ENCODE data around the gene DPAGT1. TPM values are rescaled to one million over a fixed set of nuclear protein-coding genes. Genes with fewer than 3 reads are reported as not detected.

The DPAGT1 gene
- total and polyA plus RNA-seq, 9 donors, result 11.8 to 35.0 (median 30.3) TPM

- DNase-seq, result no peak
- H3K4me1 ChIP-seq (ENCODE audit: control insufficient read depth, insufficient read depth, low read length), result peaks cover 5% of the 10 kb centered on the region
- no peaks in the 10 kb centered on the region for H3K9me3 ChIP-seq (replicated peaks; ENCODE audit: control insufficient read depth, low read depth, low read length)
- WGBS (ENCODE audit: insufficient coverage), result 50% methylated on average over 1 of the region's 5 CpGs
- peaks cover 49% of the 10 kb centered on the region for H3K36me3 ChIP-seq (ENCODE audit: control insufficient read depth, insufficient read depth, low read length)
- no peak overlapping the region for H3K4me3 ChIP-seq (ENCODE audit: low read length)
- no peaks in the 10 kb centered on the region for H3K27me3 ChIP-seq (ENCODE audit: control insufficient read depth, insufficient read depth, low read length)
- no peak overlapping the region for H3K27ac ChIP-seq (ENCODE audit: low read length)
Observed at GRCh38 chr11:119116601-119117000, 14.9 kb upstream of the DPAGT1 start.

GRCh38 chr11:119116235-119116594 lies 14.6 kb upstream of the DPAGT1 start:
- Histone ChIP-seq H3K4me1 (ENCODE audit: control insufficient read depth, insufficient read depth, low read length) (peaks cover 5% of the 10 kb centered on the region), H3K9me3 (replicated peaks; ENCODE audit: control insufficient read depth, low read depth, low read length) (no peaks in the 10 kb centered on the region), H3K4me3 (ENCODE audit: low read length) (no peak overlapping the region), H3K36me3 (ENCODE audit: control insufficient read depth, insufficient read depth, low read length) (peaks cover 53% of the 10 kb centered on the region), H3K27ac (ENCODE audit: low read length) (no peak overlapping the region), H3K27me3 (ENCODE audit: control insufficient read depth, insufficient read depth, low read length) (no peaks in the 10 kb centered on the region)
- DNase-seq, result no peak
- 86% methylated on average over 8 of the region's 10 CpGs for WGBS (ENCODE audit: insufficient coverage)

GRCh38 chr11:119115484-119116234 lies 14.0 kb upstream of the DPAGT1 start:
- Histone ChIP-seq H3K4me1 (ENCODE audit: control insufficient read depth, insufficient read depth, low read length) (peaks cover 2% of the 10 kb centered on the region), H3K27me3 (ENCODE audit: control insufficient read depth, insufficient read depth, low read length) (no peaks in the 10 kb centered on the region), H3K9me3 (replicated peaks; ENCODE audit: control insufficient read depth, low read depth, low read length) (no peaks in the 10 kb centered on the region), H3K4me3 (ENCODE audit: low read length) (no peak overlapping the region), H3K36me3 (ENCODE audit: control insufficient read depth, insufficient read depth, low read length) (peaks cover 59% of the 10 kb centered on the region), H3K27ac (ENCODE audit: low read length) (peak overlapping the region; percentile 29)
- 59% methylated on average over 15 of the region's 24 CpGs for WGBS (ENCODE audit: insufficient coverage)
- peak; percentile 75 for DNase-seq

GRCh38 chr11:119114351-119114750 lies 12.7 kb upstream of the DPAGT1 start:
- H3K9me3 ChIP-seq (replicated peaks; ENCODE audit: control insufficient read depth, low read depth, low read length), result no peaks in the 10 kb centered on the region
- no peaks in the 10 kb centered on the region for H3K27me3 ChIP-seq (ENCODE audit: control insufficient read depth, insufficient read depth, low read length)
- no peaks in the 10 kb centered on the region for H3K4me1 ChIP-seq (ENCODE audit: control insufficient read depth, insufficient read depth, low read length)
- WGBS (ENCODE audit: insufficient coverage), result no CpG with 5 or more reads among the region's 5 CpGs
- no peak for DNase-seq
- H3K36me3 ChIP-seq (ENCODE audit: control insufficient read depth, insufficient read depth, low read length), result peaks cover 68% of the 10 kb centered on the region
- H3K27ac ChIP-seq (ENCODE audit: low read length), result no peak overlapping the region
- H3K4me3 ChIP-seq (ENCODE audit: low read length), result no peak overlapping the region

GRCh38 chr11:119113716-119114115 lies 12.1 kb upstream of the DPAGT1 start:
- Histone ChIP-seq H3K27ac (ENCODE audit: low read length) (no peak overlapping the region), H3K36me3 (ENCODE audit: control insufficient read depth, insufficient read depth, low read length) (peaks cover 68% of the 10 kb centered on the region), H3K4me1 (ENCODE audit: control insufficient read depth, insufficient read depth, low read length) (peaks cover 4% of the 10 kb centered on the region), H3K27me3 (ENCODE audit: control insufficient read depth, insufficient read depth, low read length) (no peaks in the 10 kb centered on the region), H3K9me3 (replicated peaks; ENCODE audit: control insufficient read depth, low read depth, low read length) (no peaks in the 10 kb centered on the region), H3K4me3 (ENCODE audit: low read length) (no peak overlapping the region)
- DNase-seq, result no peak
- WGBS (ENCODE audit: insufficient coverage), result 98% methylated on average over 8 of the region's 9 CpGs

- no peak overlapping the region for H3K4me3 ChIP-seq (ENCODE audit: low read length)
- WGBS (ENCODE audit: insufficient coverage), result 100% methylated on average over 1 of the region's 12 CpGs
- peaks cover 68% of the 10 kb centered on the region for H3K36me3 ChIP-seq (ENCODE audit: control insufficient read depth, insufficient read depth, low read length)
Observed at GRCh38 chr11:119112314-119113020, 10.8 kb upstream of the DPAGT1 start.

GRCh38 chr11:119111361-119111925 lies 9.8 kb upstream of the DPAGT1 start:
- Histone ChIP-seq H3K4me3 (ENCODE audit: low read length) (no peak overlapping the region), H3K27ac (ENCODE audit: low read length) (no peak overlapping the region), H3K36me3 (ENCODE audit: control insufficient read depth, insufficient read depth, low read length) (peaks cover 60% of the 10 kb centered on the region), H3K4me1 (ENCODE audit: control insufficient read depth, insufficient read depth, low read length) (peaks cover 18% of the 10 kb centered on the region), H3K27me3 (ENCODE audit: control insufficient read depth, insufficient read depth, low read length) (no peaks in the 10 kb centered on the region), H3K9me3 (replicated peaks; ENCODE audit: control insufficient read depth, low read depth, low read length) (no peaks in the 10 kb centered on the region)
- DNase-seq, result no peak
- WGBS (ENCODE audit: insufficient coverage), result 90% methylated on average over 10 of the region's 11 CpGs

More at GRCh38 chr11:119112314-119113020, 10.8 kb upstream of the DPAGT1 start:
- H3K4me1 ChIP-seq (ENCODE audit: control insufficient read depth, insufficient read depth, low read length), result peaks cover 12% of the 10 kb centered on the region
- DNase-seq, result no peak
- H3K27me3 ChIP-seq (ENCODE audit: control insufficient read depth, insufficient read depth, low read length), result no peaks in the 10 kb centered on the region
- no peak overlapping the region for H3K27ac ChIP-seq (ENCODE audit: low read length)
- H3K9me3 ChIP-seq (replicated peaks; ENCODE audit: control insufficient read depth, low read depth, low read length), result no peaks in the 10 kb centered on the region

GRCh38 chr11:119110439-119110838 lies 8.8 kb upstream of the DPAGT1 start:
- Histone ChIP-seq H3K27ac (ENCODE audit: low read length) (no peak overlapping the region), H3K9me3 (replicated peaks; ENCODE audit: control insufficient read depth, low read depth, low read length) (no peaks in the 10 kb centered on the region), H3K4me3 (ENCODE audit: low read length) (no peak overlapping the region), H3K27me3 (ENCODE audit: control insufficient read depth, insufficient read depth, low read length) (no peaks in the 10 kb centered on the region), H3K4me1 (ENCODE audit: control insufficient read depth, insufficient read depth, low read length) (peaks cover 24% of the 10 kb centered on the region), H3K36me3 (ENCODE audit: control insufficient read depth, insufficient read depth, low read length) (peaks cover 50% of the 10 kb centered on the region)
- DNase-seq, result no peak
- WGBS (ENCODE audit: insufficient coverage), result 87% methylated on average over 2 of the region's 10 CpGs

GRCh38 chr11:119109843-119110242 lies 8.2 kb upstream of the DPAGT1 start:
- Histone ChIP-seq H3K27ac (ENCODE audit: low read length) (no peak overlapping the region), H3K9me3 (replicated peaks; ENCODE audit: control insufficient read depth, low read depth, low read length) (no peaks in the 10 kb centered on the region), H3K27me3 (ENCODE audit: control insufficient read depth, insufficient read depth, low read length) (no peaks in the 10 kb centered on the region), H3K4me3 (ENCODE audit: low read length) (no peak overlapping the region), H3K36me3 (ENCODE audit: control insufficient read depth, insufficient read depth, low read length) (peaks cover 46% of the 10 kb centered on the region), H3K4me1 (ENCODE audit: control insufficient read depth, insufficient read depth, low read length) (peaks cover 24% of the 10 kb centered on the region)
- 80% methylated on average over 2 of the region's 3 CpGs for WGBS (ENCODE audit: insufficient coverage)
- DNase-seq, result no peak

- Histone ChIP-seq H3K4me3 (ENCODE audit: low read length) (peak overlapping the region; percentile 81), H3K27ac (ENCODE audit: low read length) (no peak overlapping the region)
- WGBS (ENCODE audit: insufficient coverage), result 83% methylated on average over 1 of the region's 2 CpGs
Observed at GRCh38 chr11:119108857-119109221, 7.2 kb upstream of the DPAGT1 start.

More at GRCh38 chr11:119108857-119109221, 7.2 kb upstream of the DPAGT1 start:
- DNase-seq, result no peak
- Histone ChIP-seq H3K9me3 (replicated peaks; ENCODE audit: control insufficient read depth, low read depth, low read length) (no peaks in the 10 kb centered on the region), H3K36me3 (ENCODE audit: control insufficient read depth, insufficient read depth, low read length) (peaks cover 39% of the 10 kb centered on the region), H3K27me3 (ENCODE audit: control insufficient read depth, insufficient read depth, low read length) (no peaks in the 10 kb centered on the region), H3K4me1 (ENCODE audit: control insufficient read depth, insufficient read depth, low read length) (peaks cover 24% of the 10 kb centered on the region)
